ENCODE measurements around the gene DCBLD1. TPM values are rescaled to one million over a fixed set of nuclear protein-coding genes. Genes with fewer than 3 reads are reported as not detected.

DCBLD1 gene
- total and polyA plus RNA-seq, 4 donors = 2.7 to 10.4 (median 4.4) TPM

DNA sequence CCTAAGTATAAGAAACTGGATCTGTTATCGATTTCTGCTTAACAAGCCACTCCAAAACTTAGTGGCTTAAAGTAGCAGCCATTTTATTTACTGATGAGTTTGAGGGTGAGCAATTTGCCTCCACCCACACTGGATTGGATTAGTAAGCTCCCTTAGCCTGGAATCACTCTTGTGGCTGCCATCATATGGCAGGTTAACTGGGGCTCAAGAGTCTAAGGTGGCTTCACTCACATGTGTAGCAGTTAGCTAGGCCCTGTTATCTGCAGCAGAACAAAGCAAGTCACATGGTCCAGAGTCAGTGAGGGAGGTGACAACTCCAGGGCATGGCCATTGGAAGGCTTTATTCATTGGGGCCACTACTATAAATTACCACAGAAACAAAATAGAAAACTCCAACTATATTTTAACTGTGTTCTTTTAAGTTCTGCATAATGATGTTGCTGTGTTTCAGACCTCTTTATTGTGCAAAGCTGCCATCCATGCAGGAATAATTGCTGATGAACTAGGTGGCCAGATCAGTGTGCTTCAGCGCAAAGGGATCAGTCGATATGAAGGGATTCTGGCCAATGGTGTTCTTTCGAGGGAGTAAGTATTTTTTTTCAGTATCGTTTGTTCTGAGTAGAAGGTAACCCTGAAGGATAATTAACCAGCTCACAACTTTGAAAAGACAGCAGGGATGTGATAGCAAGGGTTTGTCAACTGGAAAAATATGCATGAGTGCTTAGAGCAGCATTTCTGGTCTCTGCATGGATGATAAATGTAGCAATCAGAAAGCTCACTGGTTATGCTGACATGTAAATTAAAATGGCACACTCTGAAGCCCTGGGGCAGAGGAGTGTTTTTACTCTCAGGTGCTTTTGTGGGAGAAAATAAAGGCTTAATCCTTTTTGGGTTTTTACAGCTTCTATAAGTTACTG, 49.6 kb downstream of the DCBLD1 start:
- Histone ChIP-seq H3K27ac (ENCODE audit: low read depth in 1 of 2, low read length in 2 of 2) (no peak overlapping the region), H3K27me3 (ENCODE audit: control insufficient read depth in 4 of 4, insufficient read depth in 4 of 4, low read length in 3 of 4) (no peaks in the 10 kb centered on the region), H3K36me3 (ENCODE audit: control insufficient read depth in 4 of 4, insufficient read depth in 3 of 4, low read depth in 1 of 4, low read length in 3 of 4) (no peaks in the 10 kb centered on the region), H3K9ac (ENCODE audit: low read depth in 1 of 2, low read length in 2 of 2) (no peak overlapping the region), H3K4me1 (ENCODE audit: control insufficient read depth in 4 of 4, insufficient read depth in 4 of 4, low read length in 3 of 4) (peaks cover 10 to 33% (median 23%) of the 10 kb centered on the region in 4 donors), H3K9me3 (ENCODE audit: control insufficient read depth in 4 of 4, low read length in 3 of 4) (no peaks in the 10 kb centered on the region), H3K4me3 (ENCODE audit: low read depth in 1 of 3, low read length in 3 of 3) (no peak overlapping the region)
- WGBS = 94% methylated on average over 5 of the region's 5 CpGs
- TF ChIP-seq, protein P1, sequence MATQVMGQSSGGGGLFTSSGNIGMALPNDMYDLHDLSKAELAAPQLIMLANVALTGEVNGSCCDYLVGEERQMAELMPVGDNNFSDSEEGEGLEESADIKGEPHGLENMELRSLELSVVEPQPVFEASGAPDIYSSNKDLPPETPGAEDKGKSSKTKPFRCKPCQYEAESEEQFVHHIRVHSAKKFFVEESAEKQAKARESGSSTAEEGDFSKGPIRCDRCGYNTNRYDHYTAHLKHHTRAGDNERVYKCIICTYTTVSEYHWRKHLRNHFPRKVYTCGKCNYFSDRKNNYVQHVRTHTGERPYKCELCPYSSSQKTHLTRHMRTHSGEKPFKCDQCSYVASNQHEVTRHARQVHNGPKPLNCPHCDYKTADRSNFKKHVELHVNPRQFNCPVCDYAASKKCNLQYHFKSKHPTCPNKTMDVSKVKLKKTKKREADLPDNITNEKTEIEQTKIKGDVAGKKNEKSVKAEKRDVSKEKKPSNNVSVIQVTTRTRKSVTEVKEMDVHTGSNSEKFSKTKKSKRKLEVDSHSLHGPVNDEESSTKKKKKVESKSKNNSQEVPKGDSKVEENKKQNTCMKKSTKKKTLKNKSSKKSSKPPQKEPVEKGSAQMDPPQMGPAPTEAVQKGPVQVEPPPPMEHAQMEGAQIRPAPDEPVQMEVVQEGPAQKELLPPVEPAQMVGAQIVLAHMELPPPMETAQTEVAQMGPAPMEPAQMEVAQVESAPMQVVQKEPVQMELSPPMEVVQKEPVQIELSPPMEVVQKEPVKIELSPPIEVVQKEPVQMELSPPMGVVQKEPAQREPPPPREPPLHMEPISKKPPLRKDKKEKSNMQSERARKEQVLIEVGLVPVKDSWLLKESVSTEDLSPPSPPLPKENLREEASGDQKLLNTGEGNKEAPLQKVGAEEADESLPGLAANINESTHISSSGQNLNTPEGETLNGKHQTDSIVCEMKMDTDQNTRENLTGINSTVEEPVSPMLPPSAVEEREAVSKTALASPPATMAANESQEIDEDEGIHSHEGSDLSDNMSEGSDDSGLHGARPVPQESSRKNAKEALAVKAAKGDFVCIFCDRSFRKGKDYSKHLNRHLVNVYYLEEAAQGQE (IDR thresholded peaks at IDR 0.05) = no peak
- TF ChIP-seq FOXA1 (IDR thresholded peaks at IDR 0.05) (no peak), RXRA (IDR thresholded peaks at IDR 0.05) (no peak), TAF1 (conservative IDR thresholded peaks at IDR 0.05) (no peak)
- no peak for DNase-seq (ENCODE audit: low spot score)

DNA sequence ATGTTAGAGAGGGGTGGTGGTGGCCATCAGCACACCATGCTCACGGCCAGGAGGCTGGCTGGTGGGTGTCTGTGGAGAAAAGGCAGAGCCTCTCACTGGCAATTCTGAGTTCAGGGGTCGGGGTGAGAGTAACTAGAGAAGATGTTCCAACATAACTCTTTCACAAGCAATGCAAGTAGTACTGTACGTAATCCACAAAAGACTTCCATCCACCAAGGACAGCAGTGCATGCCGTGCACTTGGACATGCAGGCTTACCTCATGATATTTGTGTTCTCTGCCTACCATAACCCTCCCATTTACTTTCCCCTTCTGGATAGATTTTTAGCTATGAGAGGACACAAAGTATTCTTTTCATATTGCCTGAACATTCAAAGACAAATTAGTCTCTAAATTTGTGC, 51.3 kb downstream of the DCBLD1 start:
- Histone ChIP-seq H3K4me3 (ENCODE audit: low read depth in 1 of 3, low read length in 3 of 3) (no peak overlapping the region), H3K9me3 (ENCODE audit: control insufficient read depth in 4 of 4, low read length in 3 of 4) (no peaks in the 10 kb centered on the region), H3K27me3 (ENCODE audit: control insufficient read depth in 4 of 4, insufficient read depth in 4 of 4, low read length in 3 of 4) (no peaks in the 10 kb centered on the region), H3K9ac (ENCODE audit: low read depth in 1 of 2, low read length in 2 of 2) (no peak overlapping the region), H3K36me3 (ENCODE audit: control insufficient read depth in 4 of 4, insufficient read depth in 3 of 4, low read depth in 1 of 4, low read length in 3 of 4) (peaks cover 0 to 4% (median 0%) of the 10 kb centered on the region in 4 donors), H3K27ac (ENCODE audit: low read depth in 1 of 2, low read length in 2 of 2) (no peak overlapping the region), H3K4me1 (ENCODE audit: control insufficient read depth in 4 of 4, insufficient read depth in 4 of 4, low read length in 3 of 4) (peaks cover 10 to 33% (median 23%) of the 10 kb centered on the region in 4 donors)
- TF ChIP-seq, protein P2, sequence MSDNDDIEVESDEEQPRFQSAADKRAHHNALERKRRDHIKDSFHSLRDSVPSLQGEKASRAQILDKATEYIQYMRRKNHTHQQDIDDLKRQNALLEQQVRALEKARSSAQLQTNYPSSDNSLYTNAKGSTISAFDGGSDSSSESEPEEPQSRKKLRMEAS (IDR thresholded peaks at IDR 0.05) = no peak
- no peak for TF ChIP-seq FOXA1 (IDR thresholded peaks at IDR 0.05)
- TF ChIP-seq EGR1 (IDR thresholded peaks at IDR 0.05; ENCODE audit: low read depth in 2 of 2) = no peak
- 84% methylated on average over 4 of the region's 4 CpGs for WGBS
- DNase-seq (ENCODE audit: low spot score) = no peak

DNA sequence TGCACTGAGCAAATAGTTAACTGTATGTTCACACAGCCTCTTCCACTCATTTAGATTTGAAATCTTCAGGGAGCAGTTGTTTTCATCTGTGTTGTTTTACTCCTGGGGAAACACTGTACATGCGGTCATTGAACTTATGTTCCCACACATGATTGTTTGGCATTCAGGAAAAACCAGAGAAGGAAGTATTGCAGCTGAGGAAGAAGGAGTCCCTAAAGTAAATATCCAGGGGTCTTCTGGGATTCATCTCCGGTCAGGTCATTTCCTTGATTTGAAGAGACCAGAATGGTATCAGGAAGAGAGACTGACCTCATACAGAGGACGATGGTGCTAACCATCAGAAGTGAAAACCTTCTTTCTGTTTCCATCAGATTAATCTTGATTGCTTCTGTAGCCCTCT, 52.5 kb downstream of the DCBLD1 start:
- H3K27me3 ChIP-seq (ENCODE audit: control insufficient read depth in 4 of 4, insufficient read depth in 4 of 4, low read length in 3 of 4) = no peaks in the 10 kb centered on the region
- DNase-seq (ENCODE audit: low spot score) = no peak
- H3K4me1 ChIP-seq (ENCODE audit: control insufficient read depth in 4 of 4, insufficient read depth in 4 of 4, low read length in 3 of 4) = peaks cover 10 to 30% (median 22%) of the 10 kb centered on the region in 4 donors
- no peak overlapping the region for H3K4me3 ChIP-seq (ENCODE audit: low read depth in 1 of 3, low read length in 3 of 3)
- H3K27ac ChIP-seq (ENCODE audit: low read depth in 1 of 2, low read length in 2 of 2) = peak overlapping the region; percentile 21 to 58
- no peaks in the 10 kb centered on the region for H3K9me3 ChIP-seq (ENCODE audit: control insufficient read depth in 4 of 4, low read length in 3 of 4)
- peaks cover 0 to 5% (median 2%) of the 10 kb centered on the region in 4 donors for H3K36me3 ChIP-seq (ENCODE audit: control insufficient read depth in 4 of 4, insufficient read depth in 3 of 4, low read depth in 1 of 4, low read length in 3 of 4)
- 23% methylated on average over 3 of the region's 3 CpGs for WGBS
- H3K9ac ChIP-seq (ENCODE audit: low read depth in 1 of 2, low read length in 2 of 2) = no peak overlapping the region
- TF ChIP-seq HNF4G (IDR thresholded peaks at IDR 0.05) (no peak), SP1 (IDR thresholded peaks at IDR 0.05) (peak; percentile 62), RXRA (IDR thresholded peaks at IDR 0.05) (peak; percentile 97 to 98), HNF4A (conservative IDR thresholded peaks at IDR 0.05) (peak; percentile 50), FOXA2 (IDR thresholded peaks at IDR 0.05) (no peak), RAD21 (IDR thresholded peaks at IDR 0.05) (peak in 1 of 2 donors; percentile 48), GABPA (IDR thresholded peaks at IDR 0.05 in 1 of 2, conservative IDR thresholded peaks at IDR 0.05 in 1 of 2) (no peak), EGR1 (IDR thresholded peaks at IDR 0.05; ENCODE audit: low read depth in 2 of 2) (peak in 1 of 2 donors; percentile 45), YY1 (IDR thresholded peaks at IDR 0.05) (peak; percentile 22), JUND (IDR thresholded peaks at IDR 0.05) (no peak), FOXA1 (IDR thresholded peaks at IDR 0.05) (no peak), NR2F2 (IDR thresholded peaks at IDR 0.05) (peak; percentile 75), TAF1 (conservative IDR thresholded peaks at IDR 0.05) (no peak)
- TF ChIP-seq, protein P3, sequence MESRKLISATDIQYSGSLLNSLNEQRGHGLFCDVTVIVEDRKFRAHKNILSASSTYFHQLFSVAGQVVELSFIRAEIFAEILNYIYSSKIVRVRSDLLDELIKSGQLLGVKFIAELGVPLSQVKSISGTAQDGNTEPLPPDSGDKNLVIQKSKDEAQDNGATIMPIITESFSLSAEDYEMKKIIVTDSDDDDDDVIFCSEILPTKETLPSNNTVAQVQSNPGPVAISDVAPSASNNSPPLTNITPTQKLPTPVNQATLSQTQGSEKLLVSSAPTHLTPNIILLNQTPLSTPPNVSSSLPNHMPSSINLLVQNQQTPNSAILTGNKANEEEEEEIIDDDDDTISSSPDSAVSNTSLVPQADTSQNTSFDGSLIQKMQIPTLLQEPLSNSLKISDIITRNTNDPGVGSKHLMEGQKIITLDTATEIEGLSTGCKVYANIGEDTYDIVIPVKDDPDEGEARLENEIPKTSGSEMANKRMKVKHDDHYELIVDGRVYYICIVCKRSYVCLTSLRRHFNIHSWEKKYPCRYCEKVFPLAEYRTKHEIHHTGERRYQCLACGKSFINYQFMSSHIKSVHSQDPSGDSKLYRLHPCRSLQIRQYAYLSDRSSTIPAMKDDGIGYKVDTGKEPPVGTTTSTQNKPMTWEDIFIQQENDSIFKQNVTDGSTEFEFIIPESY (IDR thresholded peaks at IDR 0.05) = peak; percentile 15
- TF ChIP-seq, protein P2 (IDR thresholded peaks at IDR 0.05) = peak; percentile 33
- TF ChIP-seq, protein P4, sequence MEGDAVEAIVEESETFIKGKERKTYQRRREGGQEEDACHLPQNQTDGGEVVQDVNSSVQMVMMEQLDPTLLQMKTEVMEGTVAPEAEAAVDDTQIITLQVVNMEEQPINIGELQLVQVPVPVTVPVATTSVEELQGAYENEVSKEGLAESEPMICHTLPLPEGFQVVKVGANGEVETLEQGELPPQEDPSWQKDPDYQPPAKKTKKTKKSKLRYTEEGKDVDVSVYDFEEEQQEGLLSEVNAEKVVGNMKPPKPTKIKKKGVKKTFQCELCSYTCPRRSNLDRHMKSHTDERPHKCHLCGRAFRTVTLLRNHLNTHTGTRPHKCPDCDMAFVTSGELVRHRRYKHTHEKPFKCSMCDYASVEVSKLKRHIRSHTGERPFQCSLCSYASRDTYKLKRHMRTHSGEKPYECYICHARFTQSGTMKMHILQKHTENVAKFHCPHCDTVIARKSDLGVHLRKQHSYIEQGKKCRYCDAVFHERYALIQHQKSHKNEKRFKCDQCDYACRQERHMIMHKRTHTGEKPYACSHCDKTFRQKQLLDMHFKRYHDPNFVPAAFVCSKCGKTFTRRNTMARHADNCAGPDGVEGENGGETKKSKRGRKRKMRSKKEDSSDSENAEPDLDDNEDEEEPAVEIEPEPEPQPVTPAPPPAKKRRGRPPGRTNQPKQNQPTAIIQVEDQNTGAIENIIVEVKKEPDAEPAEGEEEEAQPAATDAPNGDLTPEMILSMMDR (IDR thresholded peaks at IDR 0.05; ENCODE audit: low read depth, low read length, missing input control) = no peak

All from liver (tissue), 9 donors.